ENCODE results near the gene TRABD2B. TPM values are rescaled to one million over a fixed set of nuclear protein-coding genes. Genes with fewer than 3 reads are reported as not detected.

Gene TRABD2B
- total RNA-seq, 2 donors from 2014 or later, result 3.8 to 10.7 TPM

GRCh38 chr1:47771751-47772150, 225.4 kb downstream of the TRABD2B start:
- Histone ChIP-seq H3K4me1 (ENCODE audit: control insufficient read depth in 1 of 2, low read depth in 2 of 2) (peaks cover 0 to 17% of the 10 kb centered on the region in 2 donors), H3K9me3 (no peaks in the 10 kb centered on the region), H3K36me3 (no peaks in the 10 kb centered on the region), H3K4me3 (no peak overlapping the region), H3K27me3 (replicated peaks; ENCODE audit: insufficient read depth) (no peaks in the 10 kb centered on the region), H3K27ac (no peak overlapping the region)
- no peak for DNase-seq (ENCODE audit: low spot score)
- no peak for TF ChIP-seq CTCF (IDR thresholded peaks at IDR 0.05)
- no peak for ATAC-seq (ENCODE audit: insufficient number of reproducible peaks, low FRiP score, low read depth)

GRCh38 chr1:47769983-47770382, 227.2 kb downstream of the TRABD2B start:
- H3K9me3 ChIP-seq, result no peaks in the 10 kb centered on the region
- H3K4me3 ChIP-seq, result no peak overlapping the region
- DNase-seq (ENCODE audit: low spot score), result no peak
- H3K36me3 ChIP-seq, result no peaks in the 10 kb centered on the region
- ATAC-seq (ENCODE audit: insufficient number of reproducible peaks, low FRiP score, low read depth), result no peak
- H3K27me3 ChIP-seq (replicated peaks; ENCODE audit: insufficient read depth), result no peaks in the 10 kb centered on the region
- no peak overlapping the region for H3K27ac ChIP-seq
- peaks cover 0 to 18% of the 10 kb centered on the region in 2 donors for H3K4me1 ChIP-seq (ENCODE audit: control insufficient read depth in 1 of 2, low read depth in 2 of 2)
- TF ChIP-seq CTCF (IDR thresholded peaks at IDR 0.05), result no peak

- no peaks in the 10 kb centered on the region for H3K9me3 ChIP-seq
- H3K4me1 ChIP-seq (ENCODE audit: control insufficient read depth in 1 of 2, low read depth in 2 of 2), result peaks cover 0 to 25% of the 10 kb centered on the region in 2 donors
- ATAC-seq (ENCODE audit: insufficient number of reproducible peaks, low FRiP score, low read depth) (no peak), DNase-seq (ENCODE audit: low spot score) (no peak)
- no peaks in the 10 kb centered on the region for H3K36me3 ChIP-seq
- no peak overlapping the region for H3K4me3 ChIP-seq
- H3K27ac ChIP-seq, result peak overlapping the region in 1 of 2 donors; percentile 2
- TF ChIP-seq CTCF (IDR thresholded peaks at IDR 0.05), result no peak
- H3K27me3 ChIP-seq (replicated peaks; ENCODE audit: insufficient read depth), result no peaks in the 10 kb centered on the region
Observed at GRCh38 chr1:47769295-47769694, 227.9 kb downstream of the TRABD2B start.

- Histone ChIP-seq H3K36me3 (no peaks in the 10 kb centered on the region), H3K27me3 (replicated peaks; ENCODE audit: insufficient read depth) (no peaks in the 10 kb centered on the region), H3K4me1 (ENCODE audit: control insufficient read depth in 1 of 2, low read depth in 2 of 2) (peaks cover 3 to 41% of the 10 kb centered on the region in 2 donors), H3K4me3 (no peak overlapping the region), H3K9me3 (no peaks in the 10 kb centered on the region), H3K27ac (no peak overlapping the region)
- DNase-seq (ENCODE audit: low spot score), result no peak
- TF ChIP-seq CTCF (IDR thresholded peaks at IDR 0.05), result no peak
- ATAC-seq (ENCODE audit: insufficient number of reproducible peaks, low FRiP score, low read depth), result no peak
Observed at GRCh38 chr1:47767741-47768100, 229.5 kb downstream of the TRABD2B start.

GRCh38 chr1:47766832-47767740, 230.1 kb downstream of the TRABD2B start:
- ATAC-seq (ENCODE audit: insufficient number of reproducible peaks, low FRiP score, low read depth), result no peak
- no peak overlapping the region for H3K4me3 ChIP-seq
- no peak for DNase-seq (ENCODE audit: low spot score)
- TF ChIP-seq CTCF (IDR thresholded peaks at IDR 0.05), result no peak
- no peaks in the 10 kb centered on the region for H3K27me3 ChIP-seq (replicated peaks; ENCODE audit: insufficient read depth)
- no peaks in the 10 kb centered on the region for H3K36me3 ChIP-seq
- H3K9me3 ChIP-seq, result no peaks in the 10 kb centered on the region
- no peak overlapping the region for H3K27ac ChIP-seq
- H3K4me1 ChIP-seq (ENCODE audit: control insufficient read depth in 1 of 2, low read depth in 2 of 2), result peaks cover 3 to 41% of the 10 kb centered on the region in 2 donors
